Skeletal muscle cell (primary cell): ENCODE data around the gene IFIT2.
"Not testable (repeated sequence)": the region's sequence is repeated elsewhere in the genome, so short reads cannot be mapped to it uniquely, and the experiment has no call there.

Experiments used
- DNase-seq: peaks from one replicate; pipeline ENCODE4 v3.0.0-alpha.2; 2010; ENCODE audit warnings: low read depth
- H3K4me3 ChIP-seq: 2 replicates; pipeline ENCODE4 v1.5.1; 2011; ENCODE audit warnings: low read depth, mild to moderate bottlenecking, control low read depth, low read length, moderate library complexity

Gene IFIT2

GRCh38 chr10:89332123-89332633 lies 30.3 kb downstream of the IFIT2 start:
- DNase-seq = peak; percentile 63
- peak overlapping the region; percentile 39 for H3K4me3 ChIP-seq

- H3K4me3 ChIP-seq = no peak overlapping the region
- no peak for DNase-seq
Measured at GRCh38 chr10:89335226-89335625, 33.4 kb downstream of the IFIT2 start.

GRCh38 chr10:89336241-89336640 lies 34.4 kb downstream of the IFIT2 start:
- H3K4me3 ChIP-seq = no peak overlapping the region
- DNase-seq = no peak

GRCh38 chr10:89337484-89337883 lies 35.6 kb downstream of the IFIT2 start:
- DNase-seq = peak; percentile 53
- no peak overlapping the region for H3K4me3 ChIP-seq

- no peak overlapping the region for H3K4me3 ChIP-seq
- DNase-seq = no peak
Measured at GRCh38 chr10:89338713-89339112, 36.9 kb downstream of the IFIT2 start.

GRCh38 chr10:89339875-89340274 lies 38.0 kb downstream of the IFIT2 start:
- H3K4me3 ChIP-seq = no peak overlapping the region
- DNase-seq = no peak

- H3K4me3 ChIP-seq = no peak overlapping the region
- no peak for DNase-seq
Measured at GRCh38 chr10:89341649-89342048, 39.8 kb downstream of the IFIT2 start.

GRCh38 chr10:89342206-89342958 lies 40.5 kb downstream of the IFIT2 start:
- H3K4me3 ChIP-seq = no peak overlapping the region
- peak; percentile 69 for DNase-seq

GRCh38 chr10:89343089-89343767 lies 41.4 kb downstream of the IFIT2 start:
- H3K4me3 ChIP-seq = no peak overlapping the region
- DNase-seq = no peak

- no peak overlapping the region for H3K4me3 ChIP-seq
- no peak for DNase-seq
Measured at GRCh38 chr10:89344156-89344555, 42.3 kb downstream of the IFIT2 start.

GRCh38 chr10:89345367-89346000 lies 43.6 kb downstream of the IFIT2 start:
- H3K4me3 ChIP-seq = no peak overlapping the region
- DNase-seq = no peak

GRCh38 chr10:89346405-89347254 lies 44.8 kb downstream of the IFIT2 start:
- no peak overlapping the region for H3K4me3 ChIP-seq
- no peak for DNase-seq

GRCh38 chr10:89347701-89348457 lies 46.0 kb downstream of the IFIT2 start:
- DNase-seq = no peak
- no peak overlapping the region for H3K4me3 ChIP-seq

GRCh38 chr10:89348481-89348880 lies 46.6 kb downstream of the IFIT2 start:
- DNase-seq = no peak
- no peak overlapping the region for H3K4me3 ChIP-seq

GRCh38 chr10:89348975-89349374 lies 47.1 kb downstream of the IFIT2 start:
- no peak for DNase-seq
- no peak overlapping the region for H3K4me3 ChIP-seq

- H3K4me3 ChIP-seq, DNase-seq: not testable (repeated sequence)
Measured at GRCh38 chr10:89350631-89351315, 48.9 kb downstream of the IFIT2 start.

GRCh38 chr10:89351412-89351779 lies 49.5 kb downstream of the IFIT2 start:
- H3K4me3 ChIP-seq = no peak overlapping the region
- no peak for DNase-seq
